HepG2 (cell line): ENCODE measurements around the gene EMC8. TPM values are rescaled to one million over a fixed set of nuclear protein-coding genes. Genes with fewer than 3 reads are reported as not detected.

Source experiments
- ATAC-seq: fragments of 200-7000 bp; cut with Tn5 transposase; 3 replicates; pipeline ENCODE4 v1.9.1; 2020; ENCODE audit warnings: mild to moderate bottlenecking, moderate library complexity
- BruUV-seq: library from RNA; stranded (reverse); fragments of 400-500 nt; replicated peaks from 2 replicates; lab custom pipeline; 2021; lab: Mats Ljungman, UMichigan
- CTCF ChIA-PET: fragments of 300-600 bp; formaldehyde crosslinking; extraction: SDS; loops from one replicate; lab custom pipeline; 2021; ENCODE audit warnings: low total read pairs, inconsistent platforms, low intra/inter-chr PET ratio; lab: Yijun Ruan, JAX
- POLR2A ChIA-PET: fragments of 350-600 bp; sonication (Branson Sonifier 250); formaldehyde crosslinking; loops from one replicate; lab custom pipeline; 2020; ENCODE audit warnings: antibody characterized with exemption, inconsistent platforms; lab: Yijun Ruan, JAX
- DNase-seq: peaks from one replicate; pipeline ENCODE4 v3.0.0-alpha.2; 2015; ENCODE audit warnings: low spot score
- FAIRE-seq: peaks from 3 replicates; lab custom pipeline; 2011; peaks lifted over from hg19 to GRCh38; lab: Jason Lieb, UNC
- H2AFZ ChIP-seq: one replicate; pipeline ENCODE4 v1.6.1; 2011; ENCODE audit warnings: low read length, inconsistent platforms
- H3K27ac ChIP-seq: fragments of 300-600 bp; 3 replicates; pipeline ENCODE4 v1.8.0; 2011; ENCODE audit warnings: mixed run types, mild to moderate bottlenecking, mixed read lengths, low read length, inconsistent platforms; ENCODE audit not compliant: insufficient read depth; ENCODE audit errors: extremely low read length
- H3K27me3 ChIP-seq, 2 experiments: fragments of 200-600 bp in 1 of 2; 2 replicates in 1 of 2; 3 replicates in 1 of 2; pipeline versions ENCODE4 v1.6.0 to v1.8.0; 2011; ENCODE audit warnings: low read length in 2 of 2, mild to moderate bottlenecking in 2 of 2, moderate library complexity in 2 of 2, inconsistent platforms in 1 of 2; ENCODE audit not compliant: insufficient read depth in 2 of 2, control insufficient read depth in 1 of 2
- H3K36me3 ChIP-seq, 2 experiments: fragments of 200-600 bp in 1 of 2; replicated peaks in 1 of 2; 2 replicates in 1 of 2; 3 replicates in 1 of 2; pipeline versions ENCODE4 v1.5.1 to v1.8.0; 2011; ENCODE audit warnings: low read length in 2 of 2, inconsistent platforms in 1 of 2; ENCODE audit not compliant: insufficient read depth in 2 of 2, control insufficient read depth in 1 of 2
- H3K4me1 ChIP-seq: 2 replicates; pipeline ENCODE4 v1.5.1; 2012; ENCODE audit warnings: low read length, inconsistent platforms; ENCODE audit not compliant: insufficient read depth
- H3K4me2 ChIP-seq: 2 replicates; pipeline ENCODE4 v1.6.0; 2011; ENCODE audit warnings: low read depth, low read length, inconsistent platforms
- H3K4me3 ChIP-seq, 3 experiments: fragments of 200-600 bp in 1 of 3; sonication (generic), shearing (Covaris generic) in 1 of 3; replicated peaks in 1 of 3; 2 replicates each; pipeline ENCODE4 v1.5.1; 2011 to 2016; ENCODE audit warnings: low read length in 3 of 3, inconsistent platforms in 2 of 3, low read depth in 2 of 3, mild to moderate bottlenecking in 2 of 3, control low read depth in 1 of 3, mixed read lengths in 1 of 3; ENCODE audit not compliant: insufficient read depth in 1 of 3
- H3K79me2 ChIP-seq: one replicate; pipeline ENCODE4 v1.6.1; 2011; ENCODE audit warnings: low read length, inconsistent platforms; ENCODE audit not compliant: insufficient read depth
- H3K9ac ChIP-seq: 2 replicates; pipeline ENCODE4 v1.6.0; 2011; ENCODE audit warnings: mild to moderate bottlenecking, low read depth, low read length, inconsistent platforms; ENCODE audit not compliant: insufficient read depth
- H3K9me3 ChIP-seq: 2 replicates; pipeline ENCODE4 v1.5.1; 2012; ENCODE audit warnings: mild to moderate bottlenecking, low read length
- H4K20me1 ChIP-seq: 2 replicates; pipeline ENCODE4 v1.6.0; 2011; ENCODE audit warnings: inconsistent platforms, mild to moderate bottlenecking, low read length, moderate library complexity; ENCODE audit not compliant: insufficient read depth
- FOXC1 ChIP-seq: sonication (generic); formaldehyde crosslinking; IDR thresholded peaks from 2 replicates; pipeline ENCODE4 v1.8.0; 2022; ENCODE audit warnings: mild to moderate bottlenecking, missing genetic modification reagents, borderline replicate concordance
- MAZ ChIP-seq, 2 experiments: sonication (generic) in 1 of 2; formaldehyde crosslinking in 1 of 2; IDR thresholded peaks; 2 replicates each; pipeline versions ENCODE4 v1.5.0 to v1.6.1; 2012 to 2020; ENCODE audit warnings: low read depth in 2 of 2, mild to moderate bottlenecking in 2 of 2, borderline replicate concordance in 1 of 2, improper control_type of control experiment in 1 of 2, low read length in 1 of 2, missing genetic modification reagents in 1 of 2, moderate library complexity in 1 of 2
- MTF2 ChIP-seq: sonication (generic); formaldehyde crosslinking; IDR thresholded peaks from 2 replicates; pipeline ENCODE4 v1.5.0; 2020; ENCODE audit warnings: missing genetic modification reagents, borderline replicate concordance
- PHF21A ChIP-seq: sonication (generic); formaldehyde crosslinking; IDR thresholded peaks from 2 replicates; pipeline ENCODE4 v1.5.0; 2020; ENCODE audit warnings: mild to moderate bottlenecking, missing genetic modification reagents
- POLR2A ChIP-seq, 2 experiments: IDR thresholded peaks; 2 replicates each; pipeline ENCODE4 v1.6.1; 2011; ENCODE audit warnings: low read depth in 2 of 2, low read length in 2 of 2, mild to moderate bottlenecking in 1 of 2, moderate library complexity in 1 of 2; ENCODE audit not compliant: insufficient read depth in 1 of 2
- RELA ChIP-seq: sonication (generic); formaldehyde crosslinking; IDR thresholded peaks from 2 replicates; pipeline ENCODE4 v1.4.0; 2020; ENCODE audit warnings: missing genetic modification reagents
- SP1 ChIP-seq, 2 experiments: fragments of 450-650 bp in 1 of 2; sonication (generic) in 1 of 2; formaldehyde crosslinking in 1 of 2; IDR thresholded peaks; 2 replicates each; pipeline versions ENCODE4 v1.4.0 to v1.6.1; 2016 to 2020; ENCODE audit warnings: missing genetic modification reagents in 1 of 2
- TAF15 ChIP-seq: fragments of 200-400 bp; formaldehyde crosslinking; IDR thresholded peaks from one replicate; pipeline ENCODE4 v1.6.1; 2018; ENCODE audit warnings: mild to moderate bottlenecking, low read depth, low read length; ENCODE audit not compliant: poor library complexity, severe bottlenecking
- TBX2 ChIP-seq: sonication (generic); formaldehyde crosslinking; IDR thresholded peaks from 2 replicates; pipeline ENCODE4 v1.5.0; 2020; ENCODE audit warnings: missing genetic modification reagents, mild to moderate bottlenecking, borderline replicate concordance
- ZMYM4 ChIP-seq: sonication (generic); formaldehyde crosslinking; IDR thresholded peaks from 2 replicates; pipeline ENCODE4 v1.8.1; 2023; ENCODE audit warnings: mild to moderate bottlenecking, missing genetic modification reagents
- ZNF616 ChIP-seq: sonication (generic); formaldehyde crosslinking; IDR thresholded peaks from 2 replicates; pipeline ENCODE4 v1.5.0; 2020; ENCODE audit warnings: low read depth, mild to moderate bottlenecking, missing genetic modification reagents
- ZNF674 ChIP-seq: sonication (generic); formaldehyde crosslinking; IDR thresholded peaks from 2 replicates; pipeline ENCODE4 v1.5.0; 2020; ENCODE audit warnings: low read depth, mild to moderate bottlenecking, missing genetic modification reagents
- WGBS: methylation state at CpG from one replicate; pipeline ENCODE4 v1.1.6; 2017; ENCODE audit warnings: low lambda C conversion rate; 5-methylcytosine and 5-hydroxymethylcytosine counted together
- in situ Hi-C: cut with HindIII; loops from 2 replicates; pipeline ENCODE4 v1.10.0; 2017; ENCODE audit warnings: low pct_unique_long_range_greater_than_20kb; ENCODE audit not compliant: extremely low pct_ligation_motif_present
- intact Hi-C: fragments of 100-400 bp; cut with micrococcal nuclease; formaldehyde crosslinking; loops from one replicate; pipeline ENCODE4 v1.10.0; 2022; ENCODE audit not compliant: unreplicated experiment
- polyA plus RNA-seq, 8 experiments: library from polyadenylated mRNA; depleted of rRNA in 3 of 8; stranded (reverse) in 7 of 8; unstranded in 1 of 8; fragments of >200 nt; fragmentation: Illumina TruSeq in 4 of 8; extraction: Trizol in 4 of 8; gene quantifications; 2 replicates each; pipeline versions ENCODE4 v1.2.1 to v1.2.3, GENCODE V29; 2011 to 2016; ENCODE audit warnings: low read depth in 4 of 8, missing spikeins in 1 of 8, mixed read lengths in 1 of 8; ENCODE audit not compliant: insufficient read depth in 1 of 8
- total RNA-seq, 5 experiments: library from RNA; depleted of rRNA; stranded (reverse); fragments of >200 nt; fragmentation: Illumina TruSeq; extraction: Trizol; gene quantifications; 2 replicates each; pipeline ENCODE4 v1.2.3, GENCODE V29; 2016; ENCODE audit warnings: low read depth in 1 of 5
- TF ChIP-seq, protein P1 (sequence below): sonication (generic); formaldehyde crosslinking; IDR thresholded peaks from 2 replicates; pipeline ENCODE4 v1.4.0; 2020; ENCODE audit warnings: missing genetic modification reagents

The EMC8 gene
- total and polyA plus RNA-seq, 2 of the 13 experiments (the other 11 are each of a cell fraction or from before 2014, with no cell fraction given): 55.0 to 76.0 TPM

- intact Hi-C loops: no loop called here
- Histone ChIP-seq H4K20me1 (no peaks in the 10 kb centered on the region), H3K4me1 (peaks cover 73% of the 10 kb centered on the region), H3K4me3 (no peak overlapping the region), H3K9ac (no peak overlapping the region), H2AFZ (no peak overlapping the region), H3K36me3 (no peaks in the 10 kb centered on the region), H3K27ac (peak overlapping the region; percentile 84), H3K4me2 (peak overlapping the region; percentile 99), H3K27me3 (no peaks in the 10 kb centered on the region; a peak in 2 of 5 replicates), H3K79me2 (no peaks in the 10 kb centered on the region), H3K9me3 (no peaks in the 10 kb centered on the region)
- DNase-seq (no peak), FAIRE-seq (no peak), ATAC-seq (no peak)
- BruUV-seq: no TSS peak
- POLR2A ChIA-PET: no interaction called here
- WGBS: 63% methylated on average over 9 of the region's 9 CpGs
- CTCF ChIA-PET: no interaction called here
- in situ Hi-C loops: no loop called here
- TF ChIP-seq POLR2A (IDR thresholded peaks at IDR 0.05; ENCODE audit: insufficient read depth in 1 of 2, low read depth in 2 of 2, low read length in 2 of 2) (no peak), ZMYM4 (CRISPR knock-in tag) (0 out of 2 replicates have a peak, but pooled peaks have one; percentile 4), TAF15 (no peak), ZNF674 (CRISPR knock-in tag) (0 out of 2 replicates have a peak, but pooled peaks have one; percentile 22), RELA (no peak), SP1 (IDR thresholded peaks at IDR 0.05) (no peak), SP1 (CRISPR knock-in tag; IDR thresholded peaks at IDR 0.05) (no peak), ZNF616 (CRISPR knock-in tag) (0 out of 2 replicates have a peak, but pooled peaks have one; percentile 10), MAZ (IDR thresholded peaks at IDR 0.05; ENCODE audit: borderline replicate concordance, low read depth, low read length) (no peak), MAZ (CRISPR knock-in tag; IDR thresholded peaks at IDR 0.05; ENCODE audit: low read depth) (0 out of 2 replicates have a peak, but pooled peaks have one; percentile 29), PHF21A (CRISPR knock-in tag) (0 out of 2 replicates have a peak, but pooled peaks have one; percentile 1), MTF2 (CRISPR knock-in tag) (peak; percentile 80; the same call in 1 of the 2 replicates), FOXC1 (CRISPR knock-in tag) (0 out of 2 replicates have a peak, but pooled peaks have one; percentile 15), TBX2 (CRISPR knock-in tag) (0 out of 2 replicates have a peak, but pooled peaks have one; percentile 5)
- TF ChIP-seq, protein P1, sequence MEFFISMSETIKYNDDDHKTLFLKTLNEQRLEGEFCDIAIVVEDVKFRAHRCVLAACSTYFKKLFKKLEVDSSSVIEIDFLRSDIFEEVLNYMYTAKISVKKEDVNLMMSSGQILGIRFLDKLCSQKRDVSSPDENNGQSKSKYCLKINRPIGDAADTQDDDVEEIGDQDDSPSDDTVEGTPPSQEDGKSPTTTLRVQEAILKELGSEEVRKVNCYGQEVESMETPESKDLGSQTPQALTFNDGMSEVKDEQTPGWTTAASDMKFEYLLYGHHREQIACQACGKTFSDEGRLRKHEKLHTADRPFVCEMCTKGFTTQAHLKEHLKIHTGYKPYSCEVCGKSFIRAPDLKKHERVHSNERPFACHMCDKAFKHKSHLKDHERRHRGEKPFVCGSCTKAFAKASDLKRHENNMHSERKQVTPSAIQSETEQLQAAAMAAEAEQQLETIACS (CRISPR knock-in tag): 0 out of 2 replicates have a peak, but pooled peaks have one; percentile 24
Observed at GRCh38 chr16:85846461-85846860, 47.1 kb upstream of the EMC8 start.
